T1000 (cell line): ENCODE measurements around the gene ATPAF2.

Experiments
- DNase-seq: peaks from one replicate; lab custom pipeline; 2025; ENCODE audit warnings: mixed read lengths; lab: John Stamatoyannopoulos, UW

ATPAF2 gene

GRCh38 chr17:18039535-18040260, 730 bp upstream of the ATPAF2 start:
- no peak for DNase-seq

GRCh38 chr17:18038149-18038850, 668 bp downstream of the ATPAF2 start:
- no peak for DNase-seq

GRCh38 chr17:18037486-18037885, 1.5 kb downstream of the ATPAF2 start:
- no peak for DNase-seq

- DNase-seq = no peak
Measured at GRCh38 chr17:18035704-18036103, 3.3 kb downstream of the ATPAF2 start.

- DNase-seq = no peak
Measured at GRCh38 chr17:18033442-18034099, 5.4 kb downstream of the ATPAF2 start.

DNA sequence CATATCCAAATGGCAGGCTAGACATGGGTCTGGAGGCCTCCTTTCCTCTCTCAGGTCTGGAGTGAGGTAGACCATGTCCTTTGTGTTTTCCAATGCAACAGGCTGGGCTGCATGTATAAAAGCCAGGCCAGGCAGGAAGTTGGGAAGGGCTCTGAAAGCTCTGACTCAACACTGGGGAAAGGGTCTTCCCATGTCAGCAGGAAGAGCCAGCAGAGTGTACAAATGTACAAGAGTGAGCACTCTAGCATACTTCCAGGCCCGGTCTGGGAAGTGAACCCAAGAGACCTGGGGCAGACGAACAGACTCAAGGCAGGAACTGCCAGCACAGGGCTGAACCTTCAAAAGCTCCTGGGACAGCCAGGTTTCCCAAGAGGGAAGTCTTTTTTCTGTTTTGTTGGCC, 7.0 kb downstream of the ATPAF2 start:
- DNase-seq = no peak

DNA sequence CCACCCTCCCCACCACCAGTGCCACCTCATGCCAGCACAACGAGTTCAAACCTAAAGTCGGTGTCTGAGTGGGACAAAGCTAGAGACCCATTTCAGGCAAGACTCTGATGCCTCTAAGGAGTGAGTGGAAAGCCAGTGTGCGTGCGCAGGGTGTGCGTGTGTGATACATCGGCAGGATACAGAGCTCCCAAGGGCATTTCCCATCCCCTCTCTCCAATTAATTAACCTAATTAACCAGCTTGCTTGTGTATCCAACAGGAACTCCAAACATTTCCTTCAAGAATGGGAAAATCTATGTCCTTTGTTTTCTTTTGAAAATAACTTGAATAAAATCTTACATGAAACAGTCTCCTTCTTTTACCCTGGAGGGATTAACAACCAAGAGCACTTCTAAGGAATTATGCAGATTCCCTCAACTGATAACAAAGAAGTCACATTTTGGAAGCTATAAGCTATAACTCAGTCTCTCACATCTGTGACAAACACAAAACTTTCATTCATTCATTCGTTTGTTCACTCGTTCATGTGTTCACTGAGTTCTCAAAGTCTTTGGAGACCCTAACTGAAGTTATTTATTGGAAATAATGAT, 9.9 kb downstream of the ATPAF2 start:
- DNase-seq = no peak

DNA sequence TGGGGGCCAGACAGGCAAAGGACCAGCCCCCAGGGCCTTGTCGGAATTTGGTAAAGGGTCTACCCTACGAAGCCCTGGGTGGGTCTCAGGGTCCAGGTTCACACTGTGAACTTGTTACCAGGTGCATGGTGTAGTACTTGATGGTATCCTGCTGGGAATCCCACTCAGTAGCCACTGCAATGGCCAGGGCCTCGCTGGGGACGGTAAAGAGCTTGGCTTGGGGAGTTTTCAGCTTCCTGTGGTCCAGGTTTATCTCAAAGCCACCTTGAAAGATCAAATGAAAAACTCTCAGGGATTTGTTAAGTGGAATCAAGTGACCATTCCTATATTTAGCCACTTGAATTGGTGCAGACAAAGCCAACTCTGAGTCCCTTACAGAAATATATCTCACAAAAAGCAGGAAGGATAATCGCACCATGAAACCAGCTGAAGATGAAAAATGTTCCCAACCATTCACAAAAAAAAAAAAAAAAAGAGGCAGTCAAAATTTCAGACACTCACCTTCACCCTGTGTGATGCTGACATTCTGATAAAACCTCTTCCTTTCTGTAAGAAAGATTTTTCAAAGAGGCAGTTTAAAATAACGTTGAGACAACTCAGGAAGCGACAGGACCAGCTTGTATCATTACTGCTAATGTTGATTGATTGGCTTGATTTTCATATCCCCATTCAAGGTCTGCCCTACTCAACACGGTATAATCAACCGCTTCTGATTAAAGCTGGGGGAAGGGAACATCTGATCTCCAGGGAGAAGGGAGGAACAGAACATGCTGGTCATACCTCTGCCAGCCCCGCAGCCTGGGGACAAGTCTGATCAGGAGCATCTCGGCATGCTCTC, 10.6 kb downstream of the ATPAF2 start:
- no peak for DNase-seq

DNA sequence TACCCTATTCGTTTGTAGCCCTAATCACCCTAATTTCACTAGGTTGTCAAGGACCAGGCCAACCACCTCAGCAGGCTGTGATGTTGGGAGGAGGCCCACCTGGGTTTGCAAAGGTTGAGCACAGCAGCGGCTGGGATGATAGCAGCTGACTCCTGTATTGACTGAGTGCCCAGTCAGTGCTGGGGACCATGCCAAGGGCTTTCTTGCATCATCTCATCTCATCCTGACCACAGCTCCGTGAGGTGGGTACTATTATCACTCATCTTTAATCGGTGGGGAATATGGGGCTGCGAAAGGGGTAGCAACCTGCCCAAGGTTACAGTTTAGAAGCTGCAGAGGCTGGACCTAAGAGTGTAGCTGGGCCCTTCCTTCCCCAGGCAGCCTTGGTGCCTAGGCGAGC, 11.7 kb downstream of the ATPAF2 start:
- DNase-seq = no peak

GRCh38 chr17:18025945-18026776, 12.8 kb downstream of the ATPAF2 start:
- peak; percentile 43 for DNase-seq

DNA sequence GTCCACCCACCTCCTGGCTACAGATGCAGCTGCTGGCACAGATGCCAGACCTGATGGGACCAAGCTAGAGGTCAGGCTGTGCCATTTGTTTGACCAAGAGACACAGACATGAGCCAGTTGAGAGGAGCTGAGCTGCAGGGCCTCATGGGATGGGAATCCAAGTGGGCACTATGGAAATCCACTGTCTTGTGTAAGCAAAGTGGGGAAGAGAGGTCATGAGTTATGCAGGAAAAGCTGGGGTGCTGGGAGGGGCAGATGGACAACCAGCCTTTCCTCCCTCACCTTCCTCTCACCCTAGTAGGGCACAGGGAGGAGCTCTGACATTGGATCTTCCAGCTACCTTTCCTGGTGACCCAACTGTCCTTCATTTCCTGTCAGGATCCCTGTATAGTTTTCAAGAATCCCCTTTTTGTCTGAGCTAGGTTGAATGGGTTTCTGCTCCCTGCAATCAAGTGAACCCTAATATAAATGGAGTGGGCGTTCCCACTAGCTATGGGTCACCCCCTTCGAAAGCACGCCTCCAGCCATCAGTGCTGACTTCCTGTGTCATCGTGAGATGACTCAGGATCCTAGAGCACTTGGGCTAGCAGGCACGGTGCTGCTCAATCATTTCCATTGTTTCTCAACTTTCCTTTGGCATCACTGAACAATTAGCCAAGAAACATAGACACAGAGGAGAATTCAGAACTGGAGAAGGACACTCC, 13.6 kb downstream of the ATPAF2 start:
- peak; percentile 32 for DNase-seq

DNA sequence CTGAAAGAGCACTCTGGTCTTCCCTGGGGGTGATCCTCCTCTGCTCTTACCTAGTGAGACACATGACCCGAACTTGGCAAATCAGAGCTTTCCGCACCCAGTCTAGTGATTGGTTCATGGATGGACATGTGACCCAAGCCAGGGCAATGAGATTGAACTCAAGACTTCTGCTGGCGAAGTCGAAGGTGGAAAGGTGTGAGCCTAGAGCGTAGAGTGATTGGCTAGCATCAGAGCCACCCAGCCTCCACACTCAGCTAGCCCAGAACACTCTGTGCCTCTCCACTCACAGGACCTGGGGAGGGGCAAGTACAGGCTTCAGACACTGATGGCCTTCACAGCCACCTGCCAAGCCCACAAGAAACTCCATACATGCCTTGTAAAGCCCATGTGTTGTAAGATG, 17.6 kb downstream of the ATPAF2 start:
- DNase-seq = no peak

DNA sequence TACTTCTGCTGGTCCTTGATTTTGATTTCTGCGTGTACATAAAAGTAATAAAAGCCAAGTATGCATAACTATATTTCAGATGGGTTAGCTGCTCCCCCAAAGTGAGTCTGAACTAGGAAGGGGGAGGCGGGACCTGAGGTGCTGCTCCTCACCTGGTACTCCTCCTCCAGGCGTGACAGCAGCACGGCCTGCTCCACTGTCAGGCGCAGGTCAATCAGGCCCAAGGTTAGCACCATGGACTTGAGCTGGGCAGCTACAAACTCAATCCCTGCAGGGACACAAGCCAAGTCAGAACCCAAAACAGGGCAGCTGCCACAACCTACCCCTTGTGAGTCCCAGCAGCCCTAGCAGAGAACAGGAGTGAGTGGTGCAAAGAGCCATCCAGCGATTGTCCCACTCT, 18.0 kb downstream of the ATPAF2 start:
- no peak for DNase-seq

GRCh38 chr17:18019838-18020154, 19.2 kb downstream of the ATPAF2 start:
- DNase-seq = no peak

- no peak for DNase-seq
Measured at GRCh38 chr17:18018411-18018921, 20.5 kb downstream of the ATPAF2 start.

DNA sequence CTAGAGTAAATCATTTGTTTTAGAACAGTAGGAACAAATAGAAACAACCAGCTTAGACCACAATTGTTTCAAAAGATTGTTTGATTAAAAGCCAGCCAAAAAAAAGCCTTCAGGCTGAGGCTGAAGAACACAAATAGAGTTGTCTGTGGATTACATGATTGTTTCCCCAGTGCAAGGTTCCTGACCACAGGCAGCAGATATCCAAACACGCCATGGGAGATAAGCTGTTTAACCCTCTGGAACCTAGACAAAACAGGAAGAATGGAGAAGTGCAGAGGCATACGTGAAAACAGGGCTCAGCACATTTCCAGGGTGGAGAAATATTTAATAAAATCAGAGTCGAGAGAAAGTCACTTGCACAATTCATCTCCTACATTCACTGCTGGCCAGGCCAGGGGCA, 21.0 kb downstream of the ATPAF2 start:
- DNase-seq = no peak

GRCh38 chr17:18016426-18016825, 22.5 kb downstream of the ATPAF2 start:
- DNase-seq = no peak

DNA sequence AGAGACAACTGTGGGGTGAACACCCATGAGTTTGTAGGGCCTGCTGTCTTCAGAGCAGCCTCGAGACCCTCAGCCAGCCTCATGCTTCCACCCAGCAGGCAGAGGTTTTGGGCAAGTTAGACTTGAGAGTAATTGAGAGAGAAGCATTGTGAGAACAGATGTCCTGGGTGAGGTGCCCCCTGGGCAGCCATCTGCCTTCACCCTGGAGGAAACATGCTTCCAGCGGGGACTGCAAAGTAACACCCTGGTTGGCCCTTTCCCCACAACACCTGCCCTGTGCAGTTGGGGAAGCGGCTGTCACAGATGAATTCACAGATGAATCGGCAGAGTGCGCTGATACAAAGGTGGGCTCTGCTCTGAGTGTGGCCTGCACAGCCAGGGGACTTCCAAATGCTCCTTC, 23.4 kb downstream of the ATPAF2 start:
- DNase-seq = no peak

DNA sequence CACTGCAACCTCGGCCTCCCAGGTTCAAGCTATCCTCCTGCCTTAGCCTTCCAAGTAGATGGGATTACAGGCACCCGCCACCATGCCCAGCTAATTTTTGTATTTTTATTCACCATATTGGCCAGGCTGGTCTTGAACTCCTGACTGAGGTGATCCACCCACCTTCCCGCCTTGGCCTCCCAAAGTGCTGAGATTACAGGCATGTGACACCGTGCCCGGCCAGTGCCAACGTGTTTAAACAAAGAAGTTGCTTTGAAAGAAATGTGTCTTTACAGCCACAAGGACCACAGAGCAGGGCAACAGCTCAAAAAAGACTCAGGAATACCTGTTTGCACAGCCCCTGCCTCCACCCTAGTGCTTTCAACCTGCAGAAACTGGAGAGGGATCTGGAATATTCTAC, 25.0 kb downstream of the ATPAF2 start:
- no peak for DNase-seq

DNA sequence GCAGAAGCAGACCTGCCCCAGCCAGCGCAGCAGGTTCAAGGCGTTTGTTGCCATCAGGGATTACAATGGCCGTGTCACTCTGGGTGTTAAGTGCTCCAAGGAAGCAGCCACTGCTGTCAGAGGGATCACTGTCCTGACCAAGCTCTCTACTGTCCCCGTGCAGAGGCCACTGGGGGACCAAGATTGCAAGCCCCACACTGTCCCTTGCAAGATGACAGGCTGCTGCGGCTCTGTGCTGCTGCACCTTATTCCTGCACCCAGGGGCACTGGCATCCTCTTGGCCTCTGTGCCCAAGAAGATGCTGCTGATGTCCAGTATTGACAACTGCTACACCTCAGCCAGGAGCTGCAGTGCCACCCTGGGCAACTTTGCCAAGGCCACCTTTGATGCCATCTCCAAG, 27.7 kb downstream of the ATPAF2 start:
- DNase-seq = no peak
